Activated CD4-positive, CD25-positive, alpha-beta regulatory T cell treated with anti-CD3 and anti-CD28 coated beads, Interleukin-2, amount 50 U/mL, for 16 hours (primary cell): Measurements from ENCODE around the gene SH2D4B.

Experiments used
- DNase-seq: peaks from one replicate; pipeline ENCODE4 v3.0.0-alpha.2; 2020; ENCODE audit warnings: low read depth, low spot score

The SH2D4B gene

DNA sequence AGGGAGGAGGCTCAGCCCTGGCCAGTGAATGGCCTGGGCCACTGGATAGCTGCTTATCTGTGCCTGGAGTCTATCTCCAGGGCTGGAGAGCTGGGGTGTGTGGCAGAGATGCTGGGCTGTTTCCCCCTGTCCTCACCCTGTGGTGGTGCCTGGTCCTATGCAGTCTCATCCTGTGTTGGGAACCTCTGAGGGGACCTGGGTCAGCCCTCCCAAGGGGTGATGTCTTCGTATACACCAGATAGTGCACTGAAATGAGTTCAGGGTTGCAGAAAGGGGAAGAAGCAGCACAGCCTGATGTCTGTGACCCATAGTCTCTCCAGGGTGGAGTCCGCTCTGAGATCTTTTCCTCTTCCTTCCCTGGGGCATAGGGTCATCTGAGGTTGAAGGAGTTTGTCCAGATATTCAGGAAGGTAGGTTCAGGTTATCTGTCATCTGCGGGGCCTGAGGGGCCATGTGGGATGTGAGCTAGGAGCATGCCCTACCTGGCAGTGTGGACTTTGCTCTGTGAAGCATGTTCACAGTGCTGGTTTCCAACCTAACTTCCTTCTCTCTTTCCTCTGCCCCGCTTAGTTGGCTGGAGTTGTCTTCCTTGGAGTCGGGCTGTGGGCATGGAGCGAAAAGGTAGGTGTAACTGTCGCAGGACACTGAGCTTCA is 33.4 kb upstream of the SH2D4B start:
- no peak for DNase-seq

DNA sequence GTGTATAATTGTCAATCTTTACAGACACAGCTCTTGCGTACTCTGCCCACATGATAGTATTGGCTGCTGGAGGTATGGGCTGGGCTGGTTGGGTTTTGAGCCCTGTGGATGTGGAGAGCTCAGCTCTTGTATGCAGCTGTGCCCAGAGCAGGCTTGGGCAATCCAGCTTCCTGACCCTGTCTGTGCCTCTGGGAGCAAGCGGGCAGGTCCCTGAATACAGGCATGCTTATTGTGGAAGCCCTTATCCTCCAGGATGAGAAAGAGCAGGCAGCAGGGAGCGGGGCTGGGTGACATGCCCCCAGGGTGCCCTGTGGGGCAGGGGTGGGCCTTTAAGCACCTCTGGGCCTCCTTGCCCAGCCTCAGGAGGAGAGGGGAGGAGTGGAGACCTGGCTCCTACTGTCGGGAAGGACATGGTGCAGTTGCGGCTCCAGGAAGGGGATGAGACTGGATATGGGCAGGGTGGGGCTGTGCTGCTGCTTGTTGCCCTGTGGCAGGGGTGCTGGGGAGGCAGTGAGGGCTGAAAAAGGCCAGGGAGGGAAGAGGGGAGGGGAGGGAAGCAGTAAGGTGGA is 32.7 kb upstream of the SH2D4B start:
- no peak for DNase-seq

DNA sequence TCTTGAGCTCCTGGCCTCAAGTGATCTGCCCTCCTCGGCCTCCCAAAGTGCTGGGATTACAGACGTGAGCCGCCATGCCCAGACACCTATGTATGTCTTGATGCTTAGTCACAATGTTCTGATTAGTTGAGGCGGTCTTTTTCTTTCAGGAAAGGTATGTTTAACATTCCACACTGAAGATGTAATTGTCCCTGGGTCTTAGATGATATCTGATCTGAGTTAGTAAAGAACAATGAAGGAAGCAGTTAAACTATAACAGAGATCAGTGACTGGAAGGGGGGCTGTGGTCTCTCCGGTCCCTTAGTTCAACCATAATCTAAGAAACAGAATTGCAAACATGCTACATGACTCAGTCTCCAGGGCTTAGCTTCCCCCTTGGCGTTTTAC is 31.5 kb upstream of the SH2D4B start:
- DNase-seq: no peak

DNA sequence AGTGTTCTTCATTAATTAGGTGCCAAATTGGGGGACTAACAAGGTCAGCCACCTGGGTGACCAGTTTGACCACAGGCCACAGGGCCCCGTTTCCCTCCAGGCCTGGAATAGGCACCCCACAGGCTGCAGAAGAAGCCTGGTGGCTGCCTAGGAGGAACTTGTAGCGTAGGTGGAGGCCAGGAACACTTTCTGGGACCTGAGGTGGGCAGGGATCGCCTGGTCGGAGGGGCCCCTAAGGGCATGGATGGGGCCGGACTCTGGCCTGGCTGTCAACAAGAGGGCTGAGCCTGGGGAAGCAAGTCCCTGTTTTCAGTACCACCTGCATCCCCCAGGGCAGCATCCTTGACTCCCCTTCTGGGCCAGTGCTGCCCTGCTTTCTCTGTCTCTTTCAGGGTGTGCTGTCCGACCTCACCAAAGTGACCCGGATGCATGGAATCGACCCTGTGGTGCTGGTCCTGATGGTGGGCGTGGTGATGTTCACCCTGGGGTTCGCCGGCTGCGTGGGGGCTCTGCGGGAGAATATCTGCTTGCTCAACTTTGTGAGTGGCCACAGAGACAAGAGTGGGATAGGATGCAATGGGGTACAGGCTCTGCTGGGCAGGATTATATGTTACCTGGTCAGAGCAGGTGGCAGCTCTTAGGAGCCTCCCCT is 30.7 kb upstream of the SH2D4B start:
- no peak for DNase-seq

DNA sequence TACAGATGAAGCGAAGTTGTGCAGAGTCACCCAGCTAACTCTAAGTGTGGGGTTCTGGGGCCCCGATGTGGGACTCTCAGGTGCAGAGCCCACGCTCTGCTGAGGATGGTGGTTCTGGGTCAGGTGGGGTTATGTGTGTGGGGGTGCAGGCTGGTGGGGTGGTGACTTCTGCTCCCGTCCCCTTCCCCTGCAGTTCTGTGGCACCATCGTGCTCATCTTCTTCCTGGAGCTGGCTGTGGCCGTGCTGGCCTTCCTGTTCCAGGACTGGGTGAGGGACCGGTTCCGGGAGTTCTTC is 28.6 kb upstream of the SH2D4B start:
- no peak for DNase-seq

DNA sequence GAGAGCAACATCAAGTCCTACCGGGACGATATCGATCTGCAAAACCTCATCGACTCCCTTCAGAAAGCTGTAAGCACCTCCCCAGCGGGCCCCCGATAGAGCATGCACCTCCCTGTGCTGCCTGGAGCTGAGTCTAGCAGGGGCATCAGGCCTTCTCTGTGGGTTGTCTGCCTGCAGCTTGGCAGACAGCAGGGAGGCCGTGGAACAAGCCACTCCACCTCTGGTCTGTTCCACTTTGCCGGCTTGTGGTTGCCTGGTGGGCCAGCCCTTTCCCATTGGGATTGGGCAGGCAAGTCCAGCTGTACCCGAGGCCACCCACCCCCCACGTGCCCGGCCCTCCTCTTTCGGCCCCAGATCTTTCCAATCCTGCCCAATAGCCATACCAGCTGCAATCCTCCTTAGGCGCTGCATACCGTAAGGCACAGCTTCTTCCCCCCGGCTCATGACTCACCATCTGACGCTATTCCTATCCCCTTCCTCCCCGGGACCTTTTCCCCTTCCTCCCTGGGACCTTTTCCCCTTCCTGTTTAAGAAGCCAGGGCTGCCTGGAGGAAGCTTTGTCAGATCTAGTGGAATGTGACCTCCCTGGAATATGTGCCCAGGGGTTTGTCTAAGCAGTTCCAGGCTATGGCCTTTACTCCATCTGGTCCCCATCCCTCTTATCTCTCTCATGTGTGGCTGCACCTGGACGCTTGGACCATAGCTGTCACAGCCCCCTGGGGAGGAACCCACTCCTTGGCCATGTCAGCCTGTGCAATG is 28.1 kb upstream of the SH2D4B start:
- DNase-seq: no peak

DNA sequence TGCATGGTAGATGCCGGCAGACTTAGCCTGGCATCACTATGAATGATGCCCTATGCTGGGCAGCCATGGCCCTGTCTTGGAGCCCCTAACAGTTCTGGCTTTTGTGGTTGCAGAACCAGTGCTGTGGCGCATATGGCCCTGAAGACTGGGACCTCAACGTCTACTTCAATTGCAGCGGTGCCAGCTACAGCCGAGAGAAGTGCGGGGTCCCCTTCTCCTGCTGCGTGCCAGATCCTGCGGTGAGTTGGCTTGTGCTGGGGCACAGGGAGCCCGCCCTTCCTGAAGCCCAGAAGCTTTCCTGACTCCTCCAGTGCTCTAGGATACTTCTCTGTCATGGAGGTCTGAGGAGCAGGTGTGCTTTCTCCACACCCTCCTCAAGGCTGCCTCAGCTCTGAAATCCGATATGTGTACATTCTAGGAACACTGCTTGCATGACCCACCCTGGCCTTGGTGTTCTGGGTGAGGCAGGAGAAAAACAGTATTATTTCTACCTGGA is 25.6 kb upstream of the SH2D4B start:
- no peak for DNase-seq

DNA sequence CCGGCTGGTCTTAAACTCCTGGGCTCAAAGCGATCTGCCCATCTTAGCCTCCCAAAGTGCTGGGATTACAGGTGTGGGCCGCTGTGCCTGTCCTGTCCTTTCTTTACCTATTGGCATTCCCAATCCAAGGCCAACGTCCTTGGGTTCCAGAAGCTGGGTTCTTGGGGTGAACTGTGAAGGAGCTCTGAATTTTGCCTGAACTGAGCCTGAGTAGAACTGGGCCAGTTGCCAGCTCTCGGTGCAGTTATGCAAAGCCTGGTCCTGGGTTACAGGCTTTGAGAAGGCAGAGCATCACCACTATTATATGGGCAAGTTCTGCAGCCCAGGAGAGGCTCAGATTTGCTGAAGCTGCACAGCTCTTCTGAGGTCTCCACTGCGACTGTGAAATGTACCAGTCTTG is 24.6 kb upstream of the SH2D4B start:
- no peak for DNase-seq

DNA sequence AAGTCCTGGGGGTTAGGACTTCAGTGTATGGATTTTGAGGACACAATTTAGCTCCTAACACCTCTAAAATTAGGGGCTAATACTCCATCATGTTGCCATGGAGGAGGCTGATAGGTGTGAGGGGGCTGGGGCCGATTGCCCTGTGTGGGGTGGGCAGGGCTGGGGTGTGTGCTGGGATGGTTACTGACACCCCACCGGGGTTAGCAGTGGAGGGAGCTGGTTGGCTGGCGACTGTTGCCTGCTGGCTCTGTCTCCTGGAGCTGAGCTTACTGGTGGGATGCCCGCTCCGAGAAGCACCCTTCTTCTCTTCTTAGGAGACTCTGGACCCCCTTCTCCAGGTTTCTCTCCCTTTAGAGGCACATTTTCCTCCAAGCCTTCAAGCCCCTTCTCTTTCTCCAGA is 22.2 kb upstream of the SH2D4B start:
- DNase-seq: no peak

DNA sequence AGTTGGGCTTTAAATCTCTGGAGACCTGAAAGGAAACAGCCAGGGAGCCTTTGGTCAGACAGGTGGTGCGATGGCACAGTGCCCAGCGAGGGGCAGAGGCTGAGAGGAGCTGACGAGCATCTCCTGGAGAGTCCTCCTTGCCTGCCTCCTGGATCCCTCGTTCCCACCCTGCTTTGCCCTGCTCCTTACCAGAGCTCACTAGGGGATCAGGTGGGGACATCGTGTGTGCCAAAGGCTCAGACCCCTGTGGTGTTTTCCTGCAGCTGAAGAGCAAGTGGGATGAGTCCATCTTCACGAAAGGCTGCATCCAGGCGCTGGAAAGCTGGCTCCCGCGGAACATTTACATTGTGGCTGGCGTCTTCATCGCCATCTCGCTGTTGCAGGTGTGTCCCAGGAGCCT is 21.8 kb upstream of the SH2D4B start:
- no peak for DNase-seq

DNA sequence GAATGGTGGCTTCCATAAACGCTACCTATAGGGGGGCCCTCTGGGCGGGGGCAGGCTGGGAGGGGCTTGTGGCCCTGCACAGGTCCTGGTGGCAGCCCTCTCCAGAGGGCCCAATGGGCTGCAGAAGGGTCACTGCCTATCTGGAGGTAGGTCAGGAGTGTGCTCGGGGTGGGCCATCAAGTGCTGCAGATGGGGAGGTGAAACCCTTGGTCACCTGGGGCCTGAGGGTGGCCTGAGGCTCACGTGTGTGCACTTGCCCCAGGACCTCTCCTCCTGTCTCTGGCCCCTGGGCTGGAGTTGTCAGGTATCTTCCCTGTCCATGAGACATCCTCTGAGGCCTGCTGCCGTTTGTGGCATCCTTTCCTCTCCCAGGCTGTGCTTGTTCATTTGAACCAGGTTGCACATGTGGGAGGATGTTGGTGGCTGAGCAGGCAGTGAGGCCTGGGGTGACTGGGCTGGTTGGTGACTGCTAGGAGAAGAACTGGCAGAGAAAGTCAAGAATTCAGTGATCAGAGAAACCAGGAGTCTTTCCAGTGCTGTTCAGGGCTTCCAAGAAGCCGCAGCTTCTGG is 21.1 kb upstream of the SH2D4B start:
- DNase-seq: no peak

DNA sequence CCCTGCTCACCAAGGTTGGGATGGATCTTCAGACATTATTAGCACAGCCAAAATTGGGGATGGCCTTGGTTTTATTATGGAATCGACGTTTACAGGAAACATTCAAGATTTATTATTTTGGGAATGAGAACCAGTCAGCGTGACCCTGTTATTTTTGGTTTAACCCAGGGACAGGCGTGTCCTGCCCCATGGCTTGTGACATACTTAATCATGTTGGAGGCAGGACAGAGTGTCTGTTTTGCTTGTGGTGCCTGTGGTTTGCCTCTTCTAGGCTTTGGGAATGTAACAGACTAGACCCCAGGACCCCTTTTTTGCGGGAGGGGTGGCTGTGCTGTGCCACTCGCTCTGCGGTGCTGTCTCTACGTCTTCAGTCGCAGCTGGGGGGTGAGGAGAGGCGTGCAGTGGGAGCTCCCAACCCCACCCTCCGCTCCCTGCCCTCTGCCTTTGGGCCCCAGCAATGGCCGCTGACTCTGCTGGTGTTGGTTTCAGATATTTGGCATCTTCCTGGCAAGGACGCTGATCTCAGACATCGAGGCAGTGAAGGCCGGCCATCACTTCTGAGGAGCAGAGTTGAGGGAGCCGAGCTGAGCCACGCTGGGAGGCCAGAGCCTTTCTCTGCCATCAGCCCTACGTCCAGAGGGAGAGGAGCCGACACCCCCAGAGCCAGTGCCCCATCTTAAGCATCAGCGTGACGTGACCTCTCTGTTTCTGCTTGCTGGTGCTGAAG is 20.1 kb upstream of the SH2D4B start:
- no peak for DNase-seq

DNA sequence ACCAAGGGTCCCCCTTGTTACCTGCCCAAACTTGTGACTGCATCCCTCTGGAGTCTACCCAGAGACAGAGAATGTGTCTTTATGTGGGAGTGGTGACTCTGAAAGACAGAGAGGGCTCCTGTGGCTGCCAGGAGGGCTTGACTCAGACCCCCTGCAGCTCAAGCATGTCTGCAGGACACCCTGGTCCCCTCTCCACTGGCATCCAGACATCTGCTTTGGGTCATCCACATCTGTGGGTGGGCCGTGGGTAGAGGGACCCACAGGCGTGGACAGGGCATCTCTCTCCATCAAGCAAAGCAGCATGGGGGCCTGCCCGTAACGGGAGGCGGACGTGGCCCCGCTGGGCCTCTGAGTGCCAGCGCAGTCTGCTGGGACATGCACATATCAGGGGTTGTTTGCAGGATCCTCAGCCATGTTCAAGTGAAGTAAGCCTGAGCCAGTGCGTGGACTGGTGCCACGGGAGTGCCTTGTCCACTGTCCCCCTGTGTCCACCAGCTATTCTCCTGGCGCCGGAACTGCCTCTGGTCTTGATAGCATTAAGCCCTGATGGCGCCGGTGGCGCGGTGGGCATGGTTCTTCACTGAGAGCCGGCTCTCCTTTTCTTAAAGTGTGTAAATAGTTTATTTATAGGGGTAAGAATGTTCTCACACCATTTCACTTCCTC is 19.4 kb upstream of the SH2D4B start:
- DNase-seq: no peak

DNA sequence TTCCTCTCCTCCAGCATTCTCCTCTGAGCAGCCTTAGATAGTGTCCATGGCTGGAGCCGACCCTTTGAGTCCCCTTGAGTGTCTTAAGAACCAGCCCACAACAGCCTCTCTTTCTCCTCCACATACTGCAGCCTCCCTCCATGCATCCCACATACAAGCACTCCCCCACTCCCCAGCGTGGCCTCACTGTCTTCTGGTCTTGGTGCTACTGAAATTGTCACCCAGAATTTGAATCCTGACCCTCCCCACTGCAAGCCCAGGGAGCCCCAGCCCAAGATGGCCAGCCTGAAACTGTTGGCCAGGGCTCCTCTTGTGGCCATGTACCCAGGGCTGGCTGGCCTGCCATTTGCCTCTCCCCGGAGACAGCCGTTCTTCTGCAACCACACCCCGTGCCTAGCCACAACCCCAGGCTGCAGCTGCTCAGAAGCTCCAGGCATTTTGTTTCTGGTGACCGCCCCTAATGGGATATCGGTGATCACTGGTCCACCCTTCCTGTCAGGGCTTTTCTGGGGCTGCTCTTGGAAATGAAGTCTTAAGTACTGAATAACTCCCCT is 18.8 kb upstream of the SH2D4B start:
- DNase-seq: no peak

DNA sequence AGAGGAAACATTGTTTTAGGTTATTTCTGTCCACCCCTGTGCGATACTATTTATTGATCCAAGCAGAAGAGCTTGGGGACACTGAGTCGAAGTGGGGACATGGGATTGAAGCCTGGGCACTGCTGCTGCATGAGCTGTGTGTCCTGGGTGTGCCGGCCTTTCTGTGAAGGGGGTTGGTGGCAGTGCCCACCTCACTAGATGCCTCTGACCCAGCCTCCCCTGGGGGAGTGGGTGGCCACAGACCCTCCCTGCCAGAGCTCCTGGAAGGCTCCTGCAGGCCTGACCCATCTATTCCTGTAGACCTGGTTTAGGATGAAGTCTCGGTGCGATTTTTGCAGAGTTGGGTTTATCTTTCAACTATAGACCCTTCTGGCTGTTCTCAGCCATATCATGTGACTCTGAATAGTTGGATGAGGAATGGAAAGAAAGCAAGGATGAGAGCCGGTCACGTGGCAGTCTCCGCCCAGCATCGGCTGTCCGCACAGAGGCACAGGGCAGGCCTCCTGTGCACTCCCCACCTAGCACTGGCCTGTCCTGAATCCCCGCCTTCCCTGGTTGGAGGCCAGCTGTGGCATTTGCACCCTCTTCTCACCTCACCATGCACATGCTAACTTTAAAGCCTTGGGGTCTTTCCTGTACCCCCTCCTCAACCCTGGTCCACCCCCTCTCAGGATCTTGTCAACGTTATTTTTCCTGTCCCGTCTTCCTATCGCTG is 17.6 kb upstream of the SH2D4B start:
- no peak for DNase-seq

DNA sequence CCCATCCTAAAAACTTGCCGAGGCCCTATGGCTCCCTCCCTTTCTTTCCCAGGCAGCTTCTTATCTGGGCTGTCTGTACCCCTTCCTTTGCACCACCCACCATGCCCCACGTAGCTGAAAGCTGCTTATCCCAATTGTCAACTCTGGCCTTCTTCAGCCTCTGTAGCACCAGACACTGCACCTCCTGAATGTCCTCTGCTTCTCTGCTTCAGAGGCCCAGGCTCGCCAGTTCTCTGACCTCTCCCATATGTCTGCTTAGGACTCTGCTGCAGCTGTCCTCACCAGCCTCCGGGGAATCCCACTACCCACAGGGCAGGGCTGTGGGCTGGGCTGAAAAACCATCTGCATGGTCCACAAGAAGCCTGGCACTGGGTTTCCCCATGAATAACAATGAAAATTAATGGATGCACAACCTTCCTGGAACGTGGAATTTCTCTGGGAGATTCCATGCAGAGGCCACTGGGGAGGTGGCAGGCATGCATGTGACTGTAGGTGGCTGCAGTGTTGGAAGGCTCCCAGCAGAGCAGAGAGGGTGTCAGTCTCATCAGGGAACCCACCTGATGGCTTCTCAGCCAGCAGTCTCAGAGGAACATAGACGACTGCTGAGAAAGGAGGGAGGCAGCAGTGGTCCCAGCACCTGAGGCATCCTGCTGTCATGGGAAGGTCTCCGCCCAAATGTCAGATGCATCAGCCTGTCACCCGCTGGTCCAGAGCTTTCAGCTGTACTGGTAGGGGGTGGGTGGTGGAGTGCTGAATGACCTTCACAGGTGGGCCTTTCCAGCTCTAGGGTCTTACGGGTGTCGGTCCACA is 16.8 kb upstream of the SH2D4B start:
- no peak for DNase-seq

DNA sequence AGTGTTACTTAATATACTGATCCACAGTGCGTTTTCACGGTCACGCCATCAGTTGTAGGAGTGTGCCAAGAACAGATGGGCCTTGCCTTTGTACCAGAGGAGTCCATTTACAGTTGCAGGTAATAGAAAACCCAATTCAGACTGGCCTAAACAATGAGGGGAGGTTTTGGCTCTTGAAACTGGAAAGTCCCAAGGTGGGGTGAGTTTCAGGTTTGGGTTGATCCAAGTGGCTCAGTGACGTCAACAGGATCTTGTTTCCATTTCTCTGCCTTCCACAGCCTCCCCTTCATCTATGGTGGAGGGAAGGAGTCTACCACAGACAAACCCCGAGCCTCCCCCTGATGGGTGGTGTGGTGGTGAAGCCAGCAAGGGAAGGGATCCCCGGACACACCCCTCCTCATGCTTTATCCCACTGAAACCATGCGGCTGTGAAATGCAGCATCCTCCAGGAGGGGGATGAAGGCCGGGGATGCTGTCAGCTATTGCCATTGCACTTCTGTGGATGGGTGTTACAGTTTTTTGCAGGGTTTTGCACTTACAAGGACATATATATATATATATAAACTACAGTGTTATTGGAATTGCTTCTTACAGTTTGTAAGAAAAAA is 14.8 kb upstream of the SH2D4B start:
- no peak for DNase-seq

DNA sequence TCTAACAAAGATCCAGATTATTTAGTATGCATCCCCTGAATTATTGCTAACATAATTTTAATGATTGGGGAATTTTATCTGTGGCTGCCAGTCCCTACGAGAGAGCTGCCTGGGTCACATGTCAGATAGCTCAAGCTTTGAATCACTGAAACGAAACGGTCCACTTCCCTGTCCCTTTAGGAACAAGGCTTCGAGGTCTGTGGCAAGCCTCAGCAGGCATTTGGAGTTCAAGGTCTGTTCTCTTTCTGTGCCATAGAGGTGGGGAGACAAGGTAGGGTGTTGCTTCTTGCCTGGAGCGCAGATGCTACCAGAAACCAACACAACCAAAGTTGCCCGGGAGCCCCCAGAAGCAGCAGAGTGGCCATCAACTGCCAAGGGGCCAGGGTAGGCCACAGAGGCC is 13.9 kb upstream of the SH2D4B start:
- no peak for DNase-seq
